GM19395 (cell line): ENCODE measurements around the gene ASIC1.

ENCODE experiments used
- ATAC-seq: cut with Tn5 transposase; IDR thresholded peaks from one replicate; pipeline ENCODE4 v1.9.1; 2021; ENCODE audit warnings: mild to moderate bottlenecking, moderate library complexity; ENCODE audit not compliant: unreplicated experiment

Gene ASIC1

DNA sequence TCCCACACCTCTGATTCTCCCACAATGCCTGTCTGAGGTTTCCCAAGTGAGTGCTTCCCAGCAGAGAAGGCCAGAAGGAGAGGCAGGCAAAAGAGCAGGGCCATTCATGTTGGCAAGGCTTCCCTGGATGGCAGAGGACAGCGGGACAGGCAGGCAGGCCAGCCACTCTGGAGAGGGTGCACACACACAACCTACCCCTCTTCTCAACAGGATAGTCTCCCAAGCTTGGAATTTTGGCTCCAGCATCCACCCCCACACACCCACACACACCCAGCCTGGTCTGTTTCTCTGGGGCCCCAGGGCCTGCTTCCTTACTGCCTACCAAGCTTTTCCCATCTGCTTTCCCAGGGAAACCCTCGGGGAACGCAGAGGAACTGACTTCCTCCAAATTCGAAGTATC is 16.7 kb upstream of the ASIC1 start:
- ATAC-seq = no peak

GRCh38 chr12:50041062-50041860 is 16.1 kb upstream of the ASIC1 start:
- ATAC-seq = no peak

DNA sequence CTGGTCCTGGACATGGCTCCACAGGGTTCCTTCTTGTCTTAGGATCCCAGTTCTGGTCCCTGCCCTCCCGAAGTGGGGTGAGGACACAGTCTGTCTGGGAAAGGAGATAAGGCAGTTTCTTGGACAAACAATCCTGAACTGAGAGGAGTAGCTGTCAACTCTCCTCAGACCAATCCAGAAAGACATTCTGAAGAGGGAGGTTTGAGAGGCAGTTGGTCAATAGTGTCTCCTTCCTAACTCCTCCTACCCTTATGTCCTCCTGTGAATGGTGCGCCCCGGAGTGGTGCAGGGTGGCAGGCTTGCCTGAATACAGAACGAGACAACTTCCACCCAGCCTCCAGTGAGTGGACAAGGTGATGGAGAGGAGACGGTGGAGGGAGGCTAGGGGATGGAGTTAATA is 15.4 kb upstream of the ASIC1 start:
- ATAC-seq = no peak

- ATAC-seq = no peak
Measured at GRCh38 chr12:50042693-50043092, 14.7 kb upstream of the ASIC1 start.

DNA sequence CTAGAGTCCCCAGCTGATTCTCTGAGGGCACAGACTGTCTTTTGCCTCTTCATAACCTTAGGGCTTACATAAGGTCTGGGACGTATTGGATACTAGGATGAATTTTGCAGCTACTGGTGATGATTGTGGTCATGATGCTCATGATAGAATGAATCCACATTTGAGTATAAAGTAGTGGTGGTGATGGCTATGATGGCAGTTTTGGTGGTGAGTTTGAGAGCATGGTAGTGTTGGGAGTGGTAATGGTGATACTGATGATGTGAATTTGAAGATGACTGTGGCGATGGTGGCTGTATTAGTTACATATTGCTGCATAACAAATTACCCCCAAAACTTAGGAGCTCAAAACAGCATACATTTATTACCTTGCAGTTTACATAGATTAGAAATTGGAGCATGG is 14.1 kb upstream of the ASIC1 start:
- no peak for ATAC-seq

- ATAC-seq = no peak
Measured at GRCh38 chr12:50043854-50044253, 13.5 kb upstream of the ASIC1 start.

GRCh38 chr12:50047693-50048250 is 9.6 kb upstream of the ASIC1 start:
- ATAC-seq = no peak

- no peak for ATAC-seq
Measured at GRCh38 chr12:50049254-50050118, 7.9 kb upstream of the ASIC1 start.

DNA sequence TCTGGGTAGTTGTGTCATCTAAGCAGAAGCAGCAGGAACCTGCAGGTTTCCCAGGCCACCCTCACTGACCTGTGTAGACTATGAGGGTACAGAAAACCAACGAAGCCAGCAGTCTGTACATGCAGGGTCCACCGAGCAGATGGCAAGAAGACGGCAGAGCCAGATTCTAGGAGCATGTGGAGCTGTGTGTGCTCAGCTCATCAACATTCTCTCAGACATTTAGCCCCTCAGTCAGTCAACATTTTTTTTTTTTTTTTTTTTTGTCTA is 7.3 kb upstream of the ASIC1 start:
- ATAC-seq = no peak

DNA sequence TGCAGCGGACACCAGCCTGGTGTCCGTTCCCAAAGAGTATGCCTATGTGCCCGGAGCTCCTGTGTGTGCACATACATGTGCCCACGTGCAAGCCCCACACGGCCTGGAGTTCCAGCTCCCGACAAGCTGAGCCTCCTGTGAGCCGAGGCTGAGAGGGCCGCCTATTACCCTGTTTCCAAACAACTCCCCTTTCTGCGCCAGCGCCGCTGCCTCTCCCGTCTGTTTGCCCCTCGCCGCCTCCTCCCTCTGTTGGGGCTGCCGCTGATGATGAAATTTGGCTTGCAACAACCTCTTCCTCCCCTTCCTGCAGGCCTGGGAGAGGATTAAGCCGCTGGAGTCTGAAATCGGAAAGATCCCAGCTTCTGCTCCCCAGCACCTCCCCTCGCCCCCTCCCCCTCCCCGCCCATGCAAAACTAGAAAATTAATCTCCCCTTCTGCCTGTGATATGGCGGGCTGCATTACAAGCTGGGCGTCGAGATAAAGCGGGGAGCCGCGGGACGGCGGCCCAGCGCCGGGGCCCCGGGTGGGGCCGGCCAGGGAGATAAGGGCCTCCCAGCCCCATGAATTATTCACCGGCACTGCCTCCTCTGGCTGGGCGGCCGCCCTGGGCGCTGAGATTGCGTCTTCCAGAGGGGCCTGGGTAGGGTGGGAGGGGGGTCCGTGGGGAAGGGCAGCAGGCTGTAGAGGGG is 6.8 kb upstream of the ASIC1 start:
- no peak for ATAC-seq

DNA sequence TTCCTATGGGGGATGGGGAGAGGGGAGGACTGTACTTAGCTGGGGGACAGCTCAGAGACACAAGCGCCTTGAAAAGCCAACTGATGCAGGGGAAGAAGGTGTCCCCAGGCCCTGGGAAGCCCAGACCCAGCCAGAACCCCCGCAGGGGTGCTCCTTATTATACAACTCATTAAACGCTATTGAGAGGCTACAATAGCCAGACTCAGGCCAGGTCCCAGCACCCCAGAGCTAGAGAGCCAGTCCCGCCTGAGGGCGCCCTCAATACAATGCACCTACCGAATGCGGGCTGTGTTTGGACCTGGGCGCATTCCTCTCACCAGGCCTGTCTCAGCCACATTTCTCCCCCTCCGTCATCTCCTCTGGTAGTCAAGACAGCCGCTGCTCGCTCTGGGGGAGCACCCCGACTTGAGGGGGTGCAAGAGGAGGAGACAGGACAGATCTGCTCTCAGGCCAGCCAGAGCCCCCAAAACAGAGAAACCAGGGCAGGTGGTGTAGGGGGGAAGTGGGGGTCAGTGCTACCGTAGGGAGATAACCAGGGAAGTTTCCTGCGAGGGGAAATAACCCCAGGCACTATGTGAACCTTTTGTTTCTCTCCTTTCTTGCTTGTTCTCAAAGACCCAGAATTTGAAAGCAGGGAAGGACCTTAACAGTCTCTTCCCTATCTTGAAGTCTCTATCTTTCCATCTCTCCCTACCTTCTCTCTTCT is 6.1 kb upstream of the ASIC1 start:
- ATAC-seq = no peak

GRCh38 chr12:50052544-50052943 is 4.9 kb upstream of the ASIC1 start:
- no peak for ATAC-seq

DNA sequence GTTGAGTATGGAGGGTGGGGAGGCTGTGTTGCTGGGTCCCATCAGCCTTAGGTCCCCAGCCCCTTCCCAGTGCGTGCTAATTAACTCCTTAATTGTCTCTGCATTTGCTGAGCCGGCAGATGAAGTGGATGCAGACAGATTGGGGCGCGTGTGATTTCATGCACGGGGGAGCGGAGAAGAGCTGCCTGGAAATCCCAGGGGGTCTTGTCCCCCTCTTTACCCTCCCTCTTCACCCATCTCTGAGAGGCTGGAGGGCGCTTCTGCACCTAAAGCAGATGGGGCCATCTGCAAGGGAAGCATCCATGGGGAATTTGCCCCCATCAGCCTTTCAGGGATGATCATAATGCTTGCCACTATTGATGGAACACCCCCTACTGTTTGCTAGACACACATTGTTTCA is 4.4 kb upstream of the ASIC1 start:
- no peak for ATAC-seq

GRCh38 chr12:50053583-50053982 is 3.8 kb upstream of the ASIC1 start:
- ATAC-seq = no peak

- ATAC-seq = no peak
Measured at GRCh38 chr12:50055831-50056638, 1.4 kb upstream of the ASIC1 start.

DNA sequence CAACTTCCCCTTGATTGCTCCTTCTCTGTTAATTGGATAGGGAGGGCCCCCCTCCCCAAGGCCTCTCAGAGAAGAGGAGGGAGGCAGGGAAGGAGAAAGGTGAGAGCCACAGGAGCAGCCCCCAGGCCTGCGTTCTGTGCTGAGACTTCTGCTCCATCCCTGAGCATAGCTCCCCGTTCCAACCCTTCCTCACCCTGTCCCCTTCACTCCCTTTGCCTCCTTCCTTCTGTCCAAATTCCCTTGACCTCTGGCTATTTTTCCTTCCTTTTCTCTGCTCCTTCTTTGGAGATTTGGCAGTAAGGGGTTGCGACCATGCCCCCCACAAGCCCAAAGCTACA is 788 bp upstream of the ASIC1 start:
- ATAC-seq = no peak

DNA sequence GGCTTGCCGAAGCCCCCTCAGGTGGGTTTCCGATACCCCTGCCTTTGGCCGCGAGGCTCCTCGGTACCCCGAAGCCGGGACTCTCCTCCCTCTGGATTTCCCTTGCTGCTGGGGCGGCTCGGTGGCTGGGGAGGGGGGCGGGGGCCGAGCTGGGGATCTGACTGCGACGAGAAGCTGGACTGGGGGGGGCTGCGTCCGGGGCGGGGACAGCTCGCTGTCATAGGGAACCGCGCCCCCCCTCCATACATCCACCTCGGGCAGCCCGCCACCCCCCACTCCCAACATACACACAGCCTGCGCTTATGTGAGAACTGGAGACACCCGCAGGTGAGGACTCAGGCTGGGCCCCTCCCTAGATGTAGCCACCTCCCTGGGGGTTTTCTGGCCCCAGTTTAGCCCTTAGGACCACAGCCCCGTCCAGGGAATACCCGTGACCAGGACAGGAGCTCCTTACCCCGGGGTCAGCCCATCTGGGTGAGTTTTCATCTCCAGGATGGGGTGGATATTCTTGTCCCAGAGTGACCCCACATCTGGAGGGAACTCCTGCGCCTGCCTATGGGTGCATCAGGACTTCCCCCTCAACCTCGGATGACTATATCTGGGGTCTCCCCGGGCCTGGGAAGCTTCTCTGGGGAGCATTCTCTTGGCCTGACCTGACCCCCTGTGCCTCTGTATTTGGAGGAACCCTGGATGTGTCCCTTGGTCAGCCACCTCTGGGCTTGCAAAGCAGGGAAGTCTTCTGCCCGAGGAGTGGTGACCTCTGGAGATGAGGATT is 687 bp downstream of the ASIC1 start:
- no peak for ATAC-seq

GRCh38 chr12:50058743-50059312 is 1.4 kb downstream of the ASIC1 start:
- ATAC-seq = no peak

GRCh38 chr12:50059440-50060119 is 2.2 kb downstream of the ASIC1 start:
- ATAC-seq = no peak
